ENCODE measurements around the gene GJC1. TPM values are rescaled to one million over a fixed set of nuclear protein-coding genes. Genes with fewer than 3 reads are reported as not detected.
A peak's percentile ranks its signal among the peaks of the same experiment; 100 is the strongest.

GJC1 gene
- total and polyA plus RNA-seq, 9 of the 15 experiments (the other 6 are each of a cell fraction or from before 2014, with no cell fraction given), result 0.04 to 1.4 (median 0.18) TPM; not detected in 1

DNA sequence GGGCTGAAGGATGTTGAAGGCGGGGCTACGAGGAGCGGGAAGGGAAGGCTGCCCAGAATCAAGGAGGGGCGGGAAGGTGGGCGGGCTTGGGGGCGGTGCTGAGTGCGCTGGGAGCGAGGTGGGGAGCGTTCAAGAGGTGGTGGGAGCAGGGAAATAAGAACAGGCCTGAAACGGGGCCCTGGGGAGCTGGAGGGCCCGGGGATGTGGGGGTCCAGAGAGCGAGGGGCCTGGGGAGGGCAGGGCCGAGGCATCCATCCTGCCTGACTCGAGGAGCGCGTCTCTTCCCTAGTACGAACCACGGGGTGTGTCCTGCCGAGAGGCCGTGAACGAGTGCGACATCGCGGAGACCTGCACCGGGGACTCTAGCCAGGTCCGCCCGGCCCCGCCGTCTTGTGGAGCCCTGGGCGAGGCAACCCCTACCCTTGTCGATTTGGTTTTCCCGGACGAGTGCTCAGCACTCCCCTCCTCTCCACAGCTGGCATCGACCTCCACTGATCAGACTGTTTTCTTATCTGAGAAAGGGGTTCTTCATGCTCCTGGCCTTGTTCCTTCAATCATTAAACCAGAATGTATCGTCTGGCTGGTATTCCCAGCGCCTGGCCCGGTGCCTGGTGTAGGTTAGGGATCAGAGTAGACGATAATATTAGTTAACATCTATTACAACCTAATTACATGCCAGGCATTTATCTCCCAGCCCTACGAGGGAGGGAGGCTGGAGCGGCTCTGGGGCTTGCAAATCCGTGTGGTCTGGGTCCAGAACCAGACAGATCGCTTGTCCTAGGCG is 54.1 kb downstream of the GJC1 start:
- Histone ChIP-seq H3K9ac (ENCODE audit: insufficient read depth in 1 of 2, low read depth in 2 of 2, low read length in 2 of 2) (peak overlapping the region; percentile 18 to 88; a peak in 3 of 4 replicates), H2AFZ (ENCODE audit: low read depth, low read length) (peak overlapping the region; percentile 60), H3K27me3 (ENCODE audit: control insufficient read depth in 2 of 2, insufficient read depth in 2 of 2, low read length in 2 of 2) (peaks cover 6 to 28% of the 10 kb centered on the region in 2 experiments; a peak in 4 of 5 replicates), H3K36me3 (ENCODE audit: control insufficient read depth, insufficient read depth, low read length) (no peaks in the 10 kb centered on the region), H3K9me3 (replicated peaks; ENCODE audit: control insufficient read depth, insufficient read depth, low read depth, low read length) (no peaks in the 10 kb centered on the region), H3K9me1 (ENCODE audit: control insufficient read depth, insufficient read depth, low read length) (no peaks in the 10 kb centered on the region), H3K4me1 (replicated peaks in 1 of 2; ENCODE audit: control insufficient read depth in 2 of 2, insufficient read depth in 2 of 2, low read length in 2 of 2) (peaks cover 10 to 68% of the 10 kb centered on the region in 2 experiments; a peak in 4 of 5 replicates), H4K20me1 (replicated peaks; ENCODE audit: control insufficient read depth, insufficient read depth, low read length) (peaks cover 5% of the 10 kb centered on the region), H3K4me2 (ENCODE audit: insufficient read depth, low read length) (peak overlapping the region; percentile 81), H3K79me2 (ENCODE audit: control insufficient read depth, insufficient read depth, low read length) (no peaks in the 10 kb centered on the region), H3K4me3 (peak overlapping the region; percentile 48), H3K27ac (ENCODE audit: extremely low read depth, low read depth, low read length) (no peak overlapping the region)
- WGBS (ENCODE audit: insufficient coverage, low coverage, missing lambda C conversion rate), result 2% methylated on average over 25 of the region's 43 CpGs
- ATAC-seq (peak; percentile 47), FAIRE-seq (peak; percentile 40), DNase-seq (ENCODE audit: extremely low read depth in 1 of 4, low spot score in 3 of 4) (peak in 2 of 4 experiments; percentile 98)
- in situ Hi-C loops (cut with MboI), result loop anchor here (10.0 kb wide), 1 partner anchor 239 kb away; no protein-coding TSS in a partner anchor
- POLR2A ChIA-PET, result interaction anchor here (0.6 to 1.3 kb wide), 7 partner anchors 12 to 374 kb away, joined by 3 to 5 read pairs (median 3); no protein-coding TSS in a partner anchor
- CTCF ChIA-PET (ENCODE audit: low intra/inter-chr PET ratio), result interaction anchor here (0.9 to 2.8 kb wide), 4 partner anchors 15 to 359 kb away, joined by 4 to 24 read pairs (median 6); partner anchors contain the start of gene ACBD4
- TF ChIP-seq EGR1 (conservative IDR thresholded peaks at IDR 0.05) (0 out of 2 replicates have a peak, but pooled peaks have one; percentile 51), ZNF274 (IDR thresholded peaks at IDR 0.05; ENCODE audit: borderline replicate concordance, low read depth, low read length) (no peak), MECOM (CRISPR knock-in tag; IDR thresholded peaks at IDR 0.05) (no peak), CCNT2 (IDR thresholded peaks at IDR 0.05; ENCODE audit: borderline replicate concordance, extremely low read depth, insufficient read length, low read depth, low read length) (peak; percentile 1), ZFX (CRISPR knock-in tag; IDR thresholded peaks at IDR 0.05) (0 out of 2 replicates have a peak, but pooled peaks have one; percentile 33), ZBTB7A (IDR thresholded peaks at IDR 0.05; ENCODE audit: borderline replicate concordance, control insufficient read depth, low read depth, low read length) (peak; percentile 29; the same call in 1 of the 2 replicates), NRF1 (conservative IDR thresholded peaks at IDR 0.05 in 1 of 2, IDR thresholded peaks at IDR 0.05 in 1 of 2) (peak in 1 of 2 experiments; percentile 31; a peak in 1 of 4 replicates), BCOR (IDR thresholded peaks at IDR 0.05) (0 out of 2 replicates have a peak, but pooled peaks have one; percentile 25), XRCC5 (IDR thresholded peaks at IDR 0.05; ENCODE audit: low read depth, low read length) (no peak), SMC3 (conservative IDR thresholded peaks at IDR 0.05; ENCODE audit: insufficient read depth, low read depth, low read length) (0 out of 2 replicates have a peak, but pooled peaks have one; percentile 2)
- TF ChIP-seq, protein P1, sequence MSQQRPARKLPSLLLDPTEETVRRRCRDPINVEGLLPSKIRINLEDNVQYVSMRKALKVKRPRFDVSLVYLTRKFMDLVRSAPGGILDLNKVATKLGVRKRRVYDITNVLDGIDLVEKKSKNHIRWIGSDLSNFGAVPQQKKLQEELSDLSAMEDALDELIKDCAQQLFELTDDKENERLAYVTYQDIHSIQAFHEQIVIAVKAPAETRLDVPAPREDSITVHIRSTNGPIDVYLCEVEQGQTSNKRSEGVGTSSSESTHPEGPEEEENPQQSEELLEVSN (IDR thresholded peaks at IDR 0.05; ENCODE audit: borderline replicate concordance in 1 of 2, extremely low read depth in 1 of 2, insufficient read depth in 1 of 2, insufficient read length in 1 of 2, low read depth in 1 of 2, low read length in 1 of 2, poor library complexity in 1 of 2, severe bottlenecking in 1 of 2), result peak in 1 of 2 experiments; percentile 9
- TF ChIP-seq, protein P2, sequence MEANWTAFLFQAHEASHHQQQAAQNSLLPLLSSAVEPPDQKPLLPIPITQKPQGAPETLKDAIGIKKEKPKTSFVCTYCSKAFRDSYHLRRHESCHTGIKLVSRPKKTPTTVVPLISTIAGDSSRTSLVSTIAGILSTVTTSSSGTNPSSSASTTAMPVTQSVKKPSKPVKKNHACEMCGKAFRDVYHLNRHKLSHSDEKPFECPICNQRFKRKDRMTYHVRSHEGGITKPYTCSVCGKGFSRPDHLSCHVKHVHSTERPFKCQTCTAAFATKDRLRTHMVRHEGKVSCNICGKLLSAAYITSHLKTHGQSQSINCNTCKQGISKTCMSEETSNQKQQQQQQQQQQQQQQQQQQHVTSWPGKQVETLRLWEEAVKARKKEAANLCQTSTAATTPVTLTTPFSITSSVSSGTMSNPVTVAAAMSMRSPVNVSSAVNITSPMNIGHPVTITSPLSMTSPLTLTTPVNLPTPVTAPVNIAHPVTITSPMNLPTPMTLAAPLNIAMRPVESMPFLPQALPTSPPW (CRISPR knock-in tag; IDR thresholded peaks at IDR 0.05), result peak; percentile 8; the same call in 1 of the 2 replicates
- intact Hi-C loops (cut with micrococcal nuclease), result loop anchor here (1.0 to 10.0 kb wide), 5 partner anchors 66 to 356 kb away; partner anchors contain the start of gene PLCD3
- no TSS peak for BruUV-seq (replicated peaks)
